ENCODE measurements around the gene HPS6. TPM values are rescaled to one million over a fixed set of nuclear protein-coding genes. Genes with fewer than 3 reads are reported as not detected.
A peak's percentile ranks its signal among the peaks of the same experiment; 100 is the strongest.

The HPS6 gene
- total RNA-seq, 1 donor from 2014 or later = 17.2 TPM

- Mint-ChIP-seq H3K4me3 (ENCODE audit: low read depth) (no peak overlapping the region), H3K9me3 (ENCODE audit: low read depth) (no peaks in the 10 kb centered on the region), H3K27ac (no peak overlapping the region), H3K36me3 (ENCODE audit: insufficient read depth) (no peaks in the 10 kb centered on the region), H3K4me1 (ENCODE audit: low read depth) (no peaks in the 10 kb centered on the region), H3K27me3 (no peaks in the 10 kb centered on the region)
- TF ChIP-seq CTCF (IDR thresholded peaks at IDR 0.05; ENCODE audit: unreplicated experiment) = peak; percentile 96
- DNase-seq (ENCODE audit: low spot score, unreplicated experiment) = peak; percentile 67
Observed at GRCh38 chr10:102072673-102073527, 7.8 kb downstream of the HPS6 start.

GRCh38 chr10:102083541-102083940, 18.4 kb downstream of the HPS6 start:
- TF ChIP-seq CTCF (IDR thresholded peaks at IDR 0.05; ENCODE audit: unreplicated experiment) = no peak
- DNase-seq (ENCODE audit: low spot score, unreplicated experiment) = no peak
- H3K9me3 Mint-ChIP-seq (ENCODE audit: low read depth) = no peaks in the 10 kb centered on the region
- no peak overlapping the region for H3K4me3 Mint-ChIP-seq (ENCODE audit: low read depth)
- H3K4me1 Mint-ChIP-seq (ENCODE audit: low read depth) = no peaks in the 10 kb centered on the region
- H3K27me3 Mint-ChIP-seq = no peaks in the 10 kb centered on the region
- H3K27ac Mint-ChIP-seq = no peak overlapping the region
- H3K36me3 Mint-ChIP-seq (ENCODE audit: insufficient read depth) = no peaks in the 10 kb centered on the region

GRCh38 chr10:102085336-102085735, 20.2 kb downstream of the HPS6 start:
- no peak for DNase-seq (ENCODE audit: low spot score, unreplicated experiment)
- no peak for TF ChIP-seq CTCF (IDR thresholded peaks at IDR 0.05; ENCODE audit: unreplicated experiment)
- Mint-ChIP-seq H3K4me1 (ENCODE audit: low read depth) (no peaks in the 10 kb centered on the region), H3K27ac (no peak overlapping the region), H3K36me3 (ENCODE audit: insufficient read depth) (no peaks in the 10 kb centered on the region), H3K9me3 (ENCODE audit: low read depth) (no peaks in the 10 kb centered on the region), H3K4me3 (ENCODE audit: low read depth) (no peak overlapping the region), H3K27me3 (no peaks in the 10 kb centered on the region)

GRCh38 chr10:102086196-102086595, 21.0 kb downstream of the HPS6 start:
- no peak for DNase-seq (ENCODE audit: low spot score, unreplicated experiment)
- H3K4me3 Mint-ChIP-seq (ENCODE audit: low read depth) = no peak overlapping the region
- H3K4me1 Mint-ChIP-seq (ENCODE audit: low read depth) = no peaks in the 10 kb centered on the region
- H3K27me3 Mint-ChIP-seq = no peaks in the 10 kb centered on the region
- peaks cover 1% of the 10 kb centered on the region for H3K36me3 Mint-ChIP-seq (ENCODE audit: insufficient read depth)
- H3K27ac Mint-ChIP-seq = no peak overlapping the region
- no peaks in the 10 kb centered on the region for H3K9me3 Mint-ChIP-seq (ENCODE audit: low read depth)
- no peak for TF ChIP-seq CTCF (IDR thresholded peaks at IDR 0.05; ENCODE audit: unreplicated experiment)

- Mint-ChIP-seq H3K9me3 (ENCODE audit: low read depth) (no peaks in the 10 kb centered on the region), H3K4me3 (ENCODE audit: low read depth) (no peak overlapping the region), H3K4me1 (ENCODE audit: low read depth) (no peaks in the 10 kb centered on the region), H3K36me3 (ENCODE audit: insufficient read depth) (peaks cover 1% of the 10 kb centered on the region), H3K27ac (no peak overlapping the region), H3K27me3 (no peaks in the 10 kb centered on the region)
- TF ChIP-seq CTCF (IDR thresholded peaks at IDR 0.05; ENCODE audit: unreplicated experiment) = no peak
- no peak for DNase-seq (ENCODE audit: low spot score, unreplicated experiment)
Observed at GRCh38 chr10:102090772-102091171, 25.6 kb downstream of the HPS6 start.
